ENCODE measurements around the gene GNL3L.

- TF ChIP-seq CTCF (IDR thresholded peaks at IDR 0.05) (no peak), POLR2A (IDR thresholded peaks at IDR 0.05) (no peak), POLR2AphosphoS5 (IDR thresholded peaks at IDR 0.05) (no peak)
Measured at GRCh38 chrX:54494989-54495813, 34.8 kb upstream of the GNL3L start.

Measured in prostate gland (tissue), 2 donors.